GM06990 (cell line): ENCODE measurements around the gene TEKTIP1.

Source experiments
- DNase-seq: peaks from one replicate; pipeline ENCODE4 v3.0.0-alpha.2; 2011; ENCODE audit not compliant: insufficient read length; ENCODE audit errors: extremely low read depth
- H3K27me3 ChIP-seq: replicated peaks from 2 replicates; pipeline ENCODE4 v1.6.0; 2011; ENCODE audit warnings: low read length; ENCODE audit not compliant: control insufficient read depth, insufficient read depth
- H3K36me3 ChIP-seq: 2 replicates; pipeline ENCODE4 v1.5.1; 2011; ENCODE audit warnings: low read length; ENCODE audit not compliant: control insufficient read depth, insufficient read depth
- H3K4me3 ChIP-seq: replicated peaks from 2 replicates; pipeline ENCODE4 v1.5.1; 2011; ENCODE audit warnings: low read depth, mild to moderate bottlenecking, control low read depth, low read length
- CTCF ChIP-seq: IDR thresholded peaks from 2 replicates; pipeline ENCODE4 v1.5.1; 2011; ENCODE audit warnings: low read length, control low read depth, mild to moderate bottlenecking, inconsistent platforms; ENCODE audit not compliant: insufficient read depth, poor library complexity, severe bottlenecking

The TEKTIP1 gene

GRCh38 chr19:3520166-3521103, 18.5 kb upstream of the TEKTIP1 start:
- TF ChIP-seq CTCF: no peak
- Histone ChIP-seq H3K27me3 (no peaks in the 10 kb centered on the region), H3K36me3 (peaks cover 10% of the 10 kb centered on the region), H3K4me3 (no peak overlapping the region)
- DNase-seq: no peak

- peaks cover 10% of the 10 kb centered on the region for H3K36me3 ChIP-seq
- TF ChIP-seq CTCF: no peak
- H3K4me3 ChIP-seq: no peak overlapping the region
- no peak for DNase-seq
- no peaks in the 10 kb centered on the region for H3K27me3 ChIP-seq
Measured at GRCh38 chr19:3521104-3521445, 17.9 kb upstream of the TEKTIP1 start.

DNA sequence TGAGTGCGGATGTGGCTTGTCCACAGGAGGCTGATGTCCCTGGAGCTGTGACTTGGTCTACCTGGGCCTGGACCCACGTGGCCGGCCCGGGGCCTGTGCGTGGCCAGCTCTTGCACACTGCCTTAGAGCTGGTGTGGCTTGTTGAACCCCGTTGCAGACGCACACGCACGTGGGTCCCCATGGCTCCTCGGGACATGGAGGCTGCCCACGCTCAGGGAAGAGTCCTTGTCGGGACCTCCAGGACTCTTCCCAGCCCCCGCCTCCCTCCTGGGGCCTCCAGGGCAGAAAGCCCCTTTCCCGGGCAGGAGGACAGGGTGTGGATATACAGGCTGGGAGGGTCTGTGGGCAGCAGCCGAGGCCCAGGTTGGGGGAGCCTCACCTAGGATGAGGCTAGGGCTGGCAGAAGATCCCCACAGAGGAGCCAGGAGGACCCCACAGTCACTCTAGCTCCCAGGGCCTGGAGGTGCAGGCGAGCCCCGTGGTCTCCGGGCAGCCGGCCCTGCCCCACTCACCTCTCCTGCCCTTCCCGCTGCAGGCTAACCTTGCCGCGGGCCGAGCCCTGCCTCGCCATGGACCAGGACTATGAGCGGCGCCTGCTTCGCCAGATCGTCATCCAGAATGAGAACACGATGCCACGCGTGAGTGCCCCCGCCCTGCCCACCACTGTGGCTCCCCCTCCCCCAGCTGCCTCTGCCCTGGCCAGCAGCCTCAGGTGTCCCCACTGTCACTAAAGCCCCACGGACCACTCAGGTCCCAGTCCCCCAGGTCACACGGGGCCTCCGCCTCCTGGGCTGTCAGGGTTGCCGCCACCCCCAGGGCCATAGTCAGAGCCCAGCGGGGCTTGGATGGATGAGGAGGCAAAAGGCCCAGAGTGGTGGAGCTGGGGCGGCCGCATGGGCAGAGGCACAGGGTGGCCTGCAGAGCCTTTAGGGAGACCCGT, 16.3 kb upstream of the TEKTIP1 start:
- no peak for TF ChIP-seq CTCF
- peaks cover 18% of the 10 kb centered on the region for H3K36me3 ChIP-seq

DNA sequence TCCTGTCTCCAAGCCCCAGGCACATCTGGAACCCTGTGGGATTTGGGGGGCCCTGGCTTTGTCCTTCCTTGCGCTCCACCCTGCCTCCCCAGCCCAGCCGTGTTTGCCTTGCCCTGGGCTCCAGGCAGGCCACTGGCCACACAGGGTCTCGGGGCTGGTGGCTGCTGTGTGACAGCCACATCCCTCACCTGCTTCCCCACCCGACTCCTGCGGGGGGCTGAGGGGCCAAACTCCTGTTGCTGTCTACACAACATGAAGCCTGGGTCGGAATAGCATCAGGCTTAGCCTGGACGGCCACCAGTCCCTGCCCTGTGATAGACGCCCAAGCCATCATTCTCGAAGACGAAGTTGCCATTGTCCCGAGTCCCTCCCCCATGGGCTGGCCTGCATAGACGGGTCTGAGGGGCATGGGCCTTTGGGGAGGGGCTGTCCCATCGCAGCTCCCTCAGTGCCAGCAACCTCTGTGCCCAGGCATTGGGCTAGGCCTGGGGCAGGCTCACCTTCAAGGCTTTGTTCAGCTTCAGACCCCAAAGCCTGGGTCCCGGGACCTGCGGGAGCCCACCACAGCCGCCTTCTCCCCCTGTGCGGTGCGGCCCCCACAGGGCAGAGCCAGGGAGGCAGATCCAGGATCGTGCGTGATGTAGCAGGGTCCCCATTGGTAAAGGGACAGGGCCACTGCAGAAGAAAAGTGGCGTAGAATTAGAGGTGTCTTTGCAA, 15.5 kb upstream of the TEKTIP1 start:
- no peak for DNase-seq
- Histone ChIP-seq H3K36me3 (peaks cover 21% of the 10 kb centered on the region), H3K4me3 (no peak overlapping the region), H3K27me3 (no peaks in the 10 kb centered on the region)
- no peak for TF ChIP-seq CTCF

More for the DNA sequence above, 16.3 kb upstream of the TEKTIP1 start:
- no peak for DNase-seq
- Histone ChIP-seq H3K27me3 (no peaks in the 10 kb centered on the region), H3K4me3 (no peak overlapping the region)

- DNase-seq: no peak
- H3K27me3 ChIP-seq: no peaks in the 10 kb centered on the region
- H3K4me3 ChIP-seq: no peak overlapping the region
- TF ChIP-seq CTCF: no peak
- peaks cover 19% of the 10 kb centered on the region for H3K36me3 ChIP-seq
Measured at GRCh38 chr19:3524078-3524842, 14.7 kb upstream of the TEKTIP1 start.
